Stimulated activated CD4-positive, alpha-beta T cell treated with anti-CD3 and anti-CD28 coated beads, Interleukin-1b, Interleukin-23, amount 100 ng/mL, for 4 hours (primary cell): ENCODE results near the gene TMEM19.
"Not testable (repeated sequence)": the region's sequence is repeated elsewhere in the genome, so short reads cannot be mapped to it uniquely, and the experiment has no call there.

Experiments
- DNase-seq, 2 donors: peaks; one replicate each; pipeline ENCODE4 v3.0.0-alpha.2; 2020; ENCODE audit warnings: low read depth in 2 of 2

Gene TMEM19

GRCh38 chr12:71665090-71665463 is 20.8 kb upstream of the TMEM19 start:
- DNase-seq, result no peak

- DNase-seq, result no peak
Observed at GRCh38 chr12:71666259-71666658, 19.6 kb upstream of the TMEM19 start.

GRCh38 chr12:71671311-71671710 is 14.6 kb upstream of the TMEM19 start:
- no peak for DNase-seq

GRCh38 chr12:71671816-71672215 is 14.1 kb upstream of the TMEM19 start:
- no peak for DNase-seq

- DNase-seq, result no peak
Observed at GRCh38 chr12:71682466-71682865, 3.4 kb upstream of the TMEM19 start.

GRCh38 chr12:71683633-71684032 is 2.2 kb upstream of the TMEM19 start:
- DNase-seq, result no peak

- DNase-seq, result no peak
Observed at GRCh38 chr12:71684081-71684480, 1.8 kb upstream of the TMEM19 start.

GRCh38 chr12:71685312-71685906 is 473 bp upstream of the TMEM19 start:
- DNase-seq, result no peak

GRCh38 chr12:71686658-71687025 is 760 bp downstream of the TMEM19 start:
- no peak for DNase-seq

GRCh38 chr12:71687172-71687571 is 1.3 kb downstream of the TMEM19 start:
- DNase-seq, result not testable (repeated sequence)

GRCh38 chr12:71688961-71689570 is 3.2 kb downstream of the TMEM19 start:
- DNase-seq, result no peak

- no peak for DNase-seq
Observed at GRCh38 chr12:71691504-71692129, 5.7 kb downstream of the TMEM19 start.

GRCh38 chr12:71693126-71693525 is 7.2 kb downstream of the TMEM19 start:
- DNase-seq, result no peak

GRCh38 chr12:71693651-71694050 is 7.8 kb downstream of the TMEM19 start:
- DNase-seq, result not testable (repeated sequence)

GRCh38 chr12:71694099-71694820 is 8.4 kb downstream of the TMEM19 start:
- DNase-seq, result no peak

GRCh38 chr12:71695782-71696181 is 9.9 kb downstream of the TMEM19 start:
- no peak for DNase-seq

- not testable (repeated sequence) for DNase-seq
Observed at GRCh38 chr12:71702181-71702580, 16.3 kb downstream of the TMEM19 start.

GRCh38 chr12:71702590-71702989 is 16.7 kb downstream of the TMEM19 start:
- DNase-seq, result no peak

- no peak for DNase-seq
Observed at GRCh38 chr12:71703206-71703605, 17.3 kb downstream of the TMEM19 start.

GRCh38 chr12:71704920-71705319 is 19.0 kb downstream of the TMEM19 start:
- no peak for DNase-seq

GRCh38 chr12:71708658-71709057 is 22.8 kb downstream of the TMEM19 start:
- no peak for DNase-seq

- DNase-seq, result no peak
Observed at GRCh38 chr12:71710276-71711125, 24.6 kb downstream of the TMEM19 start.
